GM18498 (cell line): ENCODE measurements around the gene ASB9.
"Not testable (repeated sequence)": the region's sequence is repeated elsewhere in the genome, so short reads cannot be mapped to it uniquely, and the experiment has no call there.

Experiments
- ATAC-seq: cut with Tn5 transposase; IDR thresholded peaks from one replicate; pipeline ENCODE4 v1.9.1; 2021; ENCODE audit warnings: mild to moderate bottlenecking, moderate library complexity; ENCODE audit not compliant: unreplicated experiment

ASB9 gene

GRCh38 chrX:15269618-15270521 is at the start of gene ASB9:
Gene ASB9, minus strand, starts transcription at chrX:15270083. Its CDS starts 209 bp downstream, at chrX:15269874.
- peak; percentile 67 for ATAC-seq

- no peak for ATAC-seq
Observed at GRCh38 chrX:15319075-15319474, 49.2 kb upstream of the ASB9 start.

- no peak for ATAC-seq
Observed at GRCh38 chrX:15315509-15315908, 45.6 kb upstream of the ASB9 start, which contains the start of gene ASB11. Gene ASB11, minus strand, starts transcription at chrX:15315640. Its CDS starts 35 bp downstream, at chrX:15315605.

GRCh38 chrX:15314472-15314871 is 44.6 kb upstream of the ASB9 start:
- no peak for ATAC-seq

- ATAC-seq: no peak
Observed at GRCh38 chrX:15311119-15311518, 41.2 kb upstream of the ASB9 start.

- ATAC-seq: no peak
Observed at GRCh38 chrX:15310117-15310516, 40.2 kb upstream of the ASB9 start.

GRCh38 chrX:15305899-15306298 is 36.0 kb upstream of the ASB9 start:
- not testable (repeated sequence) for ATAC-seq

GRCh38 chrX:15301924-15302323 is 32.0 kb upstream of the ASB9 start:
- ATAC-seq: no peak

GRCh38 chrX:15299941-15300851 is 30.3 kb upstream of the ASB9 start:
- no peak for ATAC-seq

GRCh38 chrX:15298780-15299179 is 28.9 kb upstream of the ASB9 start:
- ATAC-seq: no peak

- ATAC-seq: no peak
Observed at GRCh38 chrX:15298201-15298600, 28.3 kb upstream of the ASB9 start.

GRCh38 chrX:15293451-15293850 is 23.6 kb upstream of the ASB9 start:
- ATAC-seq: no peak

GRCh38 chrX:15292861-15293260 is 23.0 kb upstream of the ASB9 start:
- no peak for ATAC-seq

GRCh38 chrX:15277604-15278003 is 7.7 kb upstream of the ASB9 start:
- ATAC-seq: no peak

- ATAC-seq: no peak
Observed at GRCh38 chrX:15274946-15275345, 5.1 kb upstream of the ASB9 start.

GRCh38 chrX:15273275-15273674 is 3.4 kb upstream of the ASB9 start:
- not testable (repeated sequence) for ATAC-seq

GRCh38 chrX:15271757-15272156 is 1.9 kb upstream of the ASB9 start:
- ATAC-seq: no peak

- no peak for ATAC-seq
Observed at GRCh38 chrX:15269120-15269519, 763 bp downstream of the ASB9 start.

GRCh38 chrX:15254852-15255251 is 15.0 kb downstream of the ASB9 start:
- ATAC-seq: no peak

GRCh38 chrX:15245896-15246295 is 24.0 kb downstream of the ASB9 start:
- no peak for ATAC-seq

- ATAC-seq: no peak
Observed at GRCh38 chrX:15244421-15244820, 25.5 kb downstream of the ASB9 start.
